DMS 273 (cell line): ENCODE results near the gene CMPK1.
"Not testable (repeated sequence)": the region's sequence is repeated elsewhere in the genome, so short reads cannot be mapped to it uniquely, and the experiment has no call there.

Source experiments
- DNase-seq: peaks from one replicate; lab custom pipeline; 2025; ENCODE audit not compliant: unreplicated experiment; lab: John Stamatoyannopoulos, UW

Gene CMPK1

GRCh38 chr1:47333578-47333921, at the start of gene CMPK1:
TSS of gene CMPK1 (plus strand) at chr1:47333790. CDS start at chr1:47333946, 156 bp downstream.
- peak; percentile 89 for DNase-seq

GRCh38 chr1:47288116-47288515, 45.5 kb upstream of the CMPK1 start:
- DNase-seq: not testable (repeated sequence)

GRCh38 chr1:47294863-47295262, 38.7 kb upstream of the CMPK1 start:
- not testable (repeated sequence) for DNase-seq

GRCh38 chr1:47295579-47295978, 38.0 kb upstream of the CMPK1 start:
- DNase-seq: no peak

GRCh38 chr1:47298025-47298699, 35.4 kb upstream of the CMPK1 start:
- no peak for DNase-seq

- no peak for DNase-seq
Measured at GRCh38 chr1:47302472-47302871, 31.1 kb upstream of the CMPK1 start.

- DNase-seq: peak; percentile 75
Measured at GRCh38 chr1:47309427-47309826, 24.2 kb upstream of the CMPK1 start.

- peak; percentile 100 for DNase-seq
Measured at GRCh38 chr1:47313915-47314664, 19.5 kb upstream of the CMPK1 start, which contains the start of gene STIL. TSS of gene STIL (minus strand) at chr1:47314147. CDS start at chr1:47310319, 3,828 bp downstream.

- DNase-seq: no peak
Measured at GRCh38 chr1:47317841-47318240, 15.7 kb upstream of the CMPK1 start.

- not testable (repeated sequence) for DNase-seq
Measured at GRCh38 chr1:47319968-47320367, 13.6 kb upstream of the CMPK1 start.

- no peak for DNase-seq
Measured at GRCh38 chr1:47323599-47324031, 10.0 kb upstream of the CMPK1 start.

- no peak for DNase-seq
Measured at GRCh38 chr1:47324682-47325081, 8.9 kb upstream of the CMPK1 start.

- no peak for DNase-seq
Measured at GRCh38 chr1:47325528-47325927, 8.1 kb upstream of the CMPK1 start.

GRCh38 chr1:47326271-47326670, 7.3 kb upstream of the CMPK1 start:
- DNase-seq: no peak

GRCh38 chr1:47328992-47329391, 4.6 kb upstream of the CMPK1 start:
- DNase-seq: no peak

- no peak for DNase-seq
Measured at GRCh38 chr1:47330212-47330611, 3.4 kb upstream of the CMPK1 start.

GRCh38 chr1:47331875-47332274, 1.7 kb upstream of the CMPK1 start:
- no peak for DNase-seq

GRCh38 chr1:47332779-47333577, 612 bp upstream of the CMPK1 start:
- DNase-seq: no peak

GRCh38 chr1:47333922-47334764, 553 bp downstream of the CMPK1 start:
- peak; percentile 94 for DNase-seq

GRCh38 chr1:47334765-47335435, 1.3 kb downstream of the CMPK1 start:
- DNase-seq: no peak
